ENCODE measurements around the gene TOP3B.
"Not testable (repeated sequence)": the region's sequence is repeated elsewhere in the genome, so short reads cannot be mapped to it uniquely, and the experiment has no call there.

The TOP3B gene

GRCh38 chr22:21942407-21943343 is 39.9 kb downstream of the TOP3B start:
- peak; percentile 44 for DNase-seq

- no peak for DNase-seq
Observed at GRCh38 chr22:21941921-21942320, 40.7 kb downstream of the TOP3B start.

GRCh38 chr22:21940521-21940920 is 42.1 kb downstream of the TOP3B start:
- DNase-seq, result no peak

- not testable (repeated sequence) for DNase-seq
Observed at GRCh38 chr22:21939935-21940334, 42.7 kb downstream of the TOP3B start.

GRCh38 chr22:21939461-21939913 is 43.1 kb downstream of the TOP3B start:
- DNase-seq, result no peak

GRCh38 chr22:21938906-21939305 is 43.7 kb downstream of the TOP3B start:
- DNase-seq, result no peak

GRCh38 chr22:21938071-21938822 is 44.3 kb downstream of the TOP3B start:
- peak; percentile 93 for DNase-seq

- DNase-seq, result no peak
Observed at GRCh38 chr22:21937821-21938070, 44.8 kb downstream of the TOP3B start.

- no peak for DNase-seq
Observed at GRCh38 chr22:21937041-21937820, 45.4 kb downstream of the TOP3B start.

GRCh38 chr22:21936151-21936775 is 46.3 kb downstream of the TOP3B start:
- DNase-seq, result no peak

GRCh38 chr22:21933910-21934309 is 48.7 kb downstream of the TOP3B start:
- DNase-seq, result no peak

GRCh38 chr22:21933413-21933812 is 49.2 kb downstream of the TOP3B start:
- no peak for DNase-seq

- DNase-seq, result no peak
Observed at GRCh38 chr22:21932347-21932746, 50.2 kb downstream of the TOP3B start.

- DNase-seq, result no peak
Observed at GRCh38 chr22:21931056-21931455, 51.5 kb downstream of the TOP3B start.

GRCh38 chr22:21929253-21929652 is 53.3 kb downstream of the TOP3B start:
- DNase-seq, result no peak

GRCh38 chr22:21928048-21928447 is 54.5 kb downstream of the TOP3B start:
- no peak for DNase-seq

GRCh38 chr22:21927174-21927823 is 55.3 kb downstream of the TOP3B start:
- no peak for DNase-seq

- no peak for DNase-seq
Observed at GRCh38 chr22:21926728-21927127, 55.9 kb downstream of the TOP3B start.

- DNase-seq, result no peak
Observed at GRCh38 chr22:21923163-21923561, 59.4 kb downstream of the TOP3B start.

- no peak for DNase-seq
Observed at GRCh38 chr22:21922370-21923162, 60.0 kb downstream of the TOP3B start.

GRCh38 chr22:21921729-21922128 is 60.9 kb downstream of the TOP3B start:
- DNase-seq, result no peak

All from stimulated activated CD4-positive, alpha-beta T cell treated with anti-CD3 and anti-CD28 coated beads, Interleukin-15, amount 100 ng/mL, for 24 hours (primary cell).